DND-41 (cell line): ENCODE measurements around the gene OVOL2.

ENCODE experiments used
- ATAC-seq: fragments of 200-7000 bp; cut with Tn5 transposase; 3 replicates; pipeline ENCODE4 v1.9.1; 2021; ENCODE audit warnings: low read depth; ENCODE audit not compliant: insufficient read depth
- DNase-seq: peaks from one replicate; pipeline ENCODE4 v3.0.0-alpha.2; 2020
- H2AFZ ChIP-seq: 2 replicates; pipeline ENCODE4 v1.6.0; 2012; ENCODE audit warnings: low read depth, low read length
- H3K27ac ChIP-seq: 2 replicates; pipeline ENCODE4 v1.5.1; 2012; ENCODE audit warnings: low read length, inconsistent platforms
- H3K27me3 ChIP-seq: fragments of 200-600 bp; sonication (generic); 2 replicates; pipeline ENCODE4 v1.6.0; 2012; ENCODE audit warnings: low read length, mild to moderate bottlenecking, inconsistent platforms; ENCODE audit not compliant: insufficient read depth, poor library complexity
- H3K36me3 ChIP-seq: 2 replicates; pipeline ENCODE4 v1.5.1; 2012; ENCODE audit warnings: low read length, inconsistent platforms; ENCODE audit not compliant: insufficient read depth
- H3K4me1 ChIP-seq: 2 replicates; pipeline ENCODE4 v1.5.1; 2012; ENCODE audit warnings: mild to moderate bottlenecking, low read length; ENCODE audit not compliant: insufficient read depth
- H3K4me2 ChIP-seq: 2 replicates; pipeline ENCODE4 v1.6.0; 2012; ENCODE audit warnings: mild to moderate bottlenecking, moderate library complexity, low read length, inconsistent platforms; ENCODE audit not compliant: insufficient read depth
- H3K4me3 ChIP-seq, 2 experiments: fragments of 200-600 bp in 1 of 2; shearing (Covaris generic) in 1 of 2; 2 replicates each; pipeline ENCODE4 v1.5.1; 2012 to 2016; ENCODE audit warnings: inconsistent platforms in 2 of 2, low read length in 2 of 2, mild to moderate bottlenecking in 2 of 2, low read depth in 1 of 2, moderate library complexity in 1 of 2
- H3K79me2 ChIP-seq: 2 replicates; pipeline ENCODE4 v1.6.0; 2012; ENCODE audit warnings: low read length, inconsistent platforms; ENCODE audit not compliant: insufficient read depth
- H3K9ac ChIP-seq: 2 replicates; pipeline ENCODE4 v1.6.0; 2012; ENCODE audit warnings: low read depth, mild to moderate bottlenecking, inconsistent platforms, low read length, moderate library complexity
- H3K9me3 ChIP-seq: 2 replicates; pipeline ENCODE4 v1.5.1; 2012; ENCODE audit warnings: low read length, moderate library complexity, mild to moderate bottlenecking, inconsistent platforms; ENCODE audit not compliant: insufficient read depth, severe bottlenecking
- H4K20me1 ChIP-seq: 2 replicates; pipeline ENCODE4 v1.6.0; 2012; ENCODE audit warnings: low read length; ENCODE audit not compliant: insufficient read depth
- EZH2 ChIP-seq: IDR thresholded peaks from 3 replicates; pipeline ENCODE4 v1.6.1; 2012; ENCODE audit warnings: borderline replicate concordance, low read depth, mild to moderate bottlenecking, moderate library complexity, low read length, inconsistent platforms; ENCODE audit not compliant: severe bottlenecking
- TF ChIP-seq, protein P1 (sequence below): IDR thresholded peaks from 2 replicates; pipeline ENCODE4 v1.5.1; 2012; ENCODE audit warnings: borderline replicate concordance, low read length, moderate library complexity, mild to moderate bottlenecking; ENCODE audit not compliant: poor library complexity, severe bottlenecking; ENCODE audit errors: extremely low read depth

OVOL2 gene

GRCh38 chr20:17998446-17998845 is 59.3 kb downstream of the OVOL2 start:
- H3K9me3 ChIP-seq: no peaks in the 10 kb centered on the region
- TF ChIP-seq, protein P1, sequence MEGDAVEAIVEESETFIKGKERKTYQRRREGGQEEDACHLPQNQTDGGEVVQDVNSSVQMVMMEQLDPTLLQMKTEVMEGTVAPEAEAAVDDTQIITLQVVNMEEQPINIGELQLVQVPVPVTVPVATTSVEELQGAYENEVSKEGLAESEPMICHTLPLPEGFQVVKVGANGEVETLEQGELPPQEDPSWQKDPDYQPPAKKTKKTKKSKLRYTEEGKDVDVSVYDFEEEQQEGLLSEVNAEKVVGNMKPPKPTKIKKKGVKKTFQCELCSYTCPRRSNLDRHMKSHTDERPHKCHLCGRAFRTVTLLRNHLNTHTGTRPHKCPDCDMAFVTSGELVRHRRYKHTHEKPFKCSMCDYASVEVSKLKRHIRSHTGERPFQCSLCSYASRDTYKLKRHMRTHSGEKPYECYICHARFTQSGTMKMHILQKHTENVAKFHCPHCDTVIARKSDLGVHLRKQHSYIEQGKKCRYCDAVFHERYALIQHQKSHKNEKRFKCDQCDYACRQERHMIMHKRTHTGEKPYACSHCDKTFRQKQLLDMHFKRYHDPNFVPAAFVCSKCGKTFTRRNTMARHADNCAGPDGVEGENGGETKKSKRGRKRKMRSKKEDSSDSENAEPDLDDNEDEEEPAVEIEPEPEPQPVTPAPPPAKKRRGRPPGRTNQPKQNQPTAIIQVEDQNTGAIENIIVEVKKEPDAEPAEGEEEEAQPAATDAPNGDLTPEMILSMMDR: no peak
- TF ChIP-seq EZH2: no peak
- no peaks in the 10 kb centered on the region for H4K20me1 ChIP-seq
- no peaks in the 10 kb centered on the region for H3K79me2 ChIP-seq
- H3K4me2 ChIP-seq: no peak overlapping the region
- H3K27ac ChIP-seq: no peak overlapping the region
- no peaks in the 10 kb centered on the region for H3K27me3 ChIP-seq
- H3K9ac ChIP-seq: no peak overlapping the region
- H3K4me1 ChIP-seq: no peaks in the 10 kb centered on the region
- DNase-seq (no peak), ATAC-seq (no peak)
- no peaks in the 10 kb centered on the region for H3K36me3 ChIP-seq
- H2AFZ ChIP-seq: no peak overlapping the region
- H3K4me3 ChIP-seq: no peak overlapping the region

DNA sequence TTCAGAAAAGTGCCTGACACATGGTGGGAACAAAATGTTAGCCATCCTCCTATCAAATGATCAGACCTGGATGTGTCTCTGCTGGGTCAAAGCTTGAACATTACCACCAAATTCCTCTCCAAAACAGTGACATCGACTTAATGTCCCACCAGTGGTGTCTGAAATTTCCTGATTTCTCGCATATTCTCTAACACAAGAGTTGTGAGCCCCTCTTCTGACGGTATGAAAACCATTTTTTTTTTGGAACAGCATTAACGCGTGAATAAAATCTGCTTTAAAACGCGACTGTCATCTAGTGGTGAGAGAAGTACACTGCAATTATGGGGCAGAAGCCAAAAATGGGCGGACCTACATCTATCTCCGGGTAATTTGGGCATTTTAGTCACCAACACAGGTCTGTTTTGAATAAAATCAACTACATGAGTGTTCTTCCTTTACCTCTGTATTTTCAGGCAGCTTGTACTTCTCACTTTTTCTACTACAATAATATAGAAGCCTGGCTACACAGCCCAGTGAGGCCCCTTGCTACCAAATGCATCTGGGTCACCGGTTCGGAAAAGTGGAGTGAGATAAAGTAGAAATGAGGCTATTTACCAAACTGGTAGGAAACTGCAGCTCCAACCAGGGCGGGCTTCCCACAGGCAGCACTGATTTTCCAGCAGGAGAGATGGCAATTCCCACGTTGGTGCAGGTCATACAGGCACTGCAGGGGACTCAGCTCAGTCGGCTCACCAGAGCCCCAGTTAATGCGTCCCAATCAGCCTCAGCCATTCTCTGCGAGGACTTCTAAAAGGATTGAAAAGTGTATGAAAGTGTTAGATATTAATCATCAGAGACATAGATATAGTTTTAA is 61.5 kb downstream of the OVOL2 start:
- no peak overlapping the region for H3K4me2 ChIP-seq
- no peaks in the 10 kb centered on the region for H3K4me1 ChIP-seq
- no peak overlapping the region for H3K9ac ChIP-seq
- no peaks in the 10 kb centered on the region for H3K79me2 ChIP-seq
- H3K9me3 ChIP-seq: no peaks in the 10 kb centered on the region
- no peak for TF ChIP-seq EZH2
- TF ChIP-seq, protein P1: peak; percentile 98
- ATAC-seq (peak; percentile 76), DNase-seq (peak; percentile 54)
- H3K27ac ChIP-seq: no peak overlapping the region
- H3K27me3 ChIP-seq: no peaks in the 10 kb centered on the region
- H3K36me3 ChIP-seq: 0 out of 2 replicates have a peak, but pooled peaks cover 4% of the 10 kb centered on the region
- no peak overlapping the region for H3K4me3 ChIP-seq
- H4K20me1 ChIP-seq: no peaks in the 10 kb centered on the region; the same call in 1 of the 2 replicates
- H2AFZ ChIP-seq: no peak overlapping the region; the same call in 1 of the 2 replicates

GRCh38 chr20:17993546-17993945 is 64.2 kb downstream of the OVOL2 start:
- Histone ChIP-seq H3K9ac (no peak overlapping the region), H3K79me2 (peaks cover 3% of the 10 kb centered on the region; the same call in 1 of the 2 replicates), H3K36me3 (peaks cover 30% of the 10 kb centered on the region), H2AFZ (no peak overlapping the region), H4K20me1 (peaks cover 3% of the 10 kb centered on the region; the same call in 1 of the 2 replicates), H3K4me3 (no peak overlapping the region), H3K4me1 (no peaks in the 10 kb centered on the region), H3K27ac (no peak overlapping the region), H3K9me3 (no peaks in the 10 kb centered on the region), H3K27me3 (no peaks in the 10 kb centered on the region), H3K4me2 (no peak overlapping the region)
- ATAC-seq: no peak
- TF ChIP-seq EZH2: no peak
- TF ChIP-seq, protein P1: no peak
- DNase-seq: no peak
